CD4-positive, alpha-beta T cell treated with Interleukin-15 for 4 hours (primary cell): ENCODE measurements around the gene PCDHGA5.
"Not testable (repeated sequence)": the region's sequence is repeated elsewhere in the genome, so short reads cannot be mapped to it uniquely, and the experiment has no call there.

ENCODE experiments used
- DNase-seq: peaks from one replicate; pipeline ENCODE4 v3.0.0-alpha.2; 2020; ENCODE audit warnings: low spot score

The PCDHGA5 gene

DNA sequence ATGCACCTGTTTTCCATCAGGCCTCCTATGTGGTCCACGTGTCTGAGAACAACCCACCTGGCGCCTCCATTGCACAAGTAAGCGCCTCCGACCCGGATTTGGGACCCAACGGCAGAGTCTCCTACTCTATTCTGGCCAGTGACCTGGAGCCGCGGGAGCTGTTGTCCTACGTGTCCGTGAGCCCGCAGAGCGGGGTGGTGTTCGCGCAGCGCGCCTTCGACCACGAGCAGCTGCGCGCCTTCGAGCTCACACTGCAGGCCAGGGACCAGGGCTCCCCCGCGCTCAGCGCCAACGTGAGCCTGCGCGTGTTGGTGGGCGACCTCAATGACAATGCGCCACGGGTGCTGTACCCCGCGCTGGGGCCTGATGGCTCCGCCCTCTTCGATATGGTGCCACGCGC, 12.4 kb upstream of the PCDHGA5 start:
- DNase-seq, result no peak

DNA sequence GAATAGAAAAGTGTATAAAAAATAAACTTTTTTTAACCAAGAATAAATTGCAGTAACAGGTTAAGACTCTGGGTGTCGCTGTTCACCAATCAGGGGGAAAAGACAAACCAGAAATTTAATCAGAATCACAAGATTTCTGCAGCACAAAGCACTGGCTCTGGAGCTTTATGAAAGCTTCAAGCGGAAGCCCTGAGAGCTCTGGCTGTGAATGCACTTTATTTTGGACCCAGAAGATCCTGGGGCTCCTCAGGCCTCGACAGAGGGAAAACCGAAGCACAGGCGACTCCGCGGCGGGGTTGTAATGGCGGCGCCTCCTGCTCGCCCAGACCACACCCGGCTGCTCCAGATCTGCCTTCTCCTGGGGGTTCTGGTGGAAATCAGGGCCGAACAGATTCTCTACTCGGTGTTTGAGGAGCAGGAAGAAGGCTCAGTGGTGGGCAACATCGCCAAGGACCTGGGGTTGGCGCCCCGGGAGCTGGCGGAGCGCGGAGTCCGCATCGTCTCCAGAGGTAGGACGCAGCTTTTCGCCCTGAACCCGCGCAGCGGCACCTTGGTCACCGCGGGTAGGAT, 9.0 kb upstream of the PCDHGA5 start, which contains the start of gene PCDHGA4:
PCDHGA4 (plus strand) TSS at position 122 of the 570 bp plus-strand sequence; CDS start at position 209, 87 bp downstream.
- DNase-seq, result peak; percentile 1

DNA sequence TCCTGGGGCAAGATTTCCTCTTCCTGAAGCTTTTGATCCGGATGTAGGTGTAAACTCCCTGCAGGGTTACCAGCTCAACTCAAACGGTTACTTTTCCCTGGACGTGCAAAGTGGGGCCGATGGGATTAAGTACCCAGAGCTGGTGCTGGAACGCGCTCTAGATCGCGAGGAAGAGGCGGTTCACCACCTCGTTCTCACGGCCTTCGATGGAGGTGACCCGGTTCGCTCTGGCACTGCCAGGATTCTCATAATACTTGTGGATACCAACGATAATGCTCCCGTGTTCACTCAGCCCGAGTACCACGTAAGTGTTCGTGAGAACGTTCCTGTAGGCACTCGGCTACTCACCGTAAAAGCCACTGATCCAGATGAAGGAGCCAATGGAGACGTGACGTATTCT, 8.3 kb upstream of the PCDHGA5 start:
- no peak for DNase-seq

DNA sequence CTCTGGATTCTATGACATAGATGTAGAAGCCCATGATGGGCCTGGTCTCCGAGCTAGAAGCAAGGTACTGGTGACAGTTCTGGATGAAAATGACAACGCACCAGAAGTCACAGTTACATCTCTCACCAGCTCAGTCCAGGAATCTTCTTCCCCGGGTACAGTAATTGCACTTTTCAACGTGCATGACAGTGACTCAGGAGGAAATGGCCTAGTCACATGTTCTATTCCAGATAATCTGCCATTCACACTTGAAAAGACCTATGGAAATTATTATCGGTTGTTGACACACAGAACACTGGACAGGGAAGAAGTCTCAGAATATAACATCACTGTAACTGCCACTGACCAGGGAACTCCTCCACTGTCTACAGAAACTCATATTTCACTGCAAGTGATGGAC, 7.8 kb upstream of the PCDHGA5 start:
- DNase-seq, result no peak

DNA sequence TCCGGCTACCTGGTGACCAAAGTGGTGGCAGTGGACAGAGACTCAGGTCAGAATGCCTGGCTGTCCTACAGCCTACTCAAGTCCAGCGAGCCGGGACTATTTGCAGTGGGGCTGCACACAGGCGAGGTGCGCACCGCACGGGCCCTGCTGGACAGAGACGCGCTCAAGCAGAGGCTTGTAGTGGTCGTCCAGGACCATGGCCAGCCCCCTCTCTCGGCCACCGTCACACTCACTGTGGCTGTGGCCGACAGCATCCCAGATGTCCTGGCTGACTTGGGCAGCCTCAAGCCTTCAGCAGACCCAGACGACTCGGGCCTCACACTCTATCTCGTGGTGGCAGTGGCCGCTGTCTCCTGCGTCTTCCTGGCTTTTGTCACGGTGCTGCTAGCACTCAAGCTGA, 7.0 kb upstream of the PCDHGA5 start:
- no peak for DNase-seq

DNA sequence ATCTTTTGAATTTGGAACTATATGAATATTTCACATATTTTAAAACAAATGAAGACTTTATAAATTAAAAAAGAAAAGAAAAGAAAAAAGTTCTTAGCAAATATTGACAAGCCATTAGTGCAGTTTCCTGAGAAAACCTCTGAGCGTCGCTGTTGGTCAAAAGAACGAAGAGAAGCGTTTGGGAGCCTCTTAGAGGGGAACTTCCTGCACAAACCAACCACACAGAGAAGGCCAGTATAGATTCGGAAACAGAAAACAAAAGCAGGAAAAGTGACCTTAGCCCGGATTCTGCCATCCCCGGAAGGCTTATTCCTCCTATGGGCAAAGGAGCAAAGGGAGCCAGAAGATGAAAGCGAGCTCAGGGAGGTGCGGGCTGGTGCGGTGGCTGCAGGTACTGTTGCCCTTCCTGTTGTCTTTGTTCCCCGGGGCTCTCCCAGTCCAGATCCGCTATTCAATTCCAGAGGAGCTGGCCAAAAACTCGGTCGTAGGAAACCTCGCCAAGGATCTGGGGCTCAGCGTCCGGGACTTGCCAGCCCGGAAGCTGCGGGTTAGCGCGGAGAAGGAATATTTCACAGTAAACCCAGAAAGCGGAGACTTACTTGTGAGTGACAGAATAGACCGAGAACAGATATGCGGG, 4.1 kb upstream of the PCDHGA5 start, which contains the start of gene PCDHGB2:
PCDHGB2 (plus strand) TSS at position 205 of the 637 bp plus-strand sequence; CDS start at position 347, 142 bp downstream.
- peak; percentile 13 for DNase-seq

DNA sequence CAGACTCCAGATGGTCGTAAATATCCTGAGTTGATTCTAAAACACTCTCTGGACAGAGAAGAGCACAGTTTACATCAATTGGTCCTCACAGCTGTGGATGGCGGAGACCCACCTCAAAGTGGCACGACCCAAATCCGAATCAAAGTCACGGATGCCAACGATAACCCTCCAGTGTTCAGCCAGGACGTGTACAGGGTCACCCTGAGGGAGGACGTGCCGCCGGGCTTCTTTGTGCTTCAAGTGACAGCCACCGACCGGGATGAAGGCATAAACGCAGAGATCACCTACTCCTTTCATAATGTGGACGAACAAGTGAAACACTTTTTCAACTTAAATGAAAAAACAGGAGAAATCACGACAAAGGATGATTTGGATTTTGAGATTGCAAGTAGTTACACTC, 3.3 kb upstream of the PCDHGA5 start:
- no peak for DNase-seq

DNA sequence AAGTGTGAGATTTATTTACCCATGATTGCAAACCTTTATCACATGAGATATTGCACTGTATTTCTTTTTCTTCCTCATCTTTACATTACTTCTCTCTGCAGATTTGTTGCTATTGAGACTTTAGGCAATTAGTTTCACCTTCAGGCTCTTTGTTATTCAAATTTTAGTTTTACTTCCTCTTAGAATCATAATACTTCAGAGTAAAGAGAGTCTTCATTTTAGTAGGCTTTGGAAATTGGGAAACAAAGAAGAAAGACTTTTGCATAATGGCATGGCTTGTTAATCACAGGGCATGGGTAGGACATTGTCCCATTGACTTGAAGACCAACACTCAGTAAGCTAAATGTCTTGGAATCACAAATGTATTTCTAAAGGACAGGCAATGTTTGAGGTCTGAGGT, 1.2 kb upstream of the PCDHGA5 start:
- DNase-seq, result no peak

DNA sequence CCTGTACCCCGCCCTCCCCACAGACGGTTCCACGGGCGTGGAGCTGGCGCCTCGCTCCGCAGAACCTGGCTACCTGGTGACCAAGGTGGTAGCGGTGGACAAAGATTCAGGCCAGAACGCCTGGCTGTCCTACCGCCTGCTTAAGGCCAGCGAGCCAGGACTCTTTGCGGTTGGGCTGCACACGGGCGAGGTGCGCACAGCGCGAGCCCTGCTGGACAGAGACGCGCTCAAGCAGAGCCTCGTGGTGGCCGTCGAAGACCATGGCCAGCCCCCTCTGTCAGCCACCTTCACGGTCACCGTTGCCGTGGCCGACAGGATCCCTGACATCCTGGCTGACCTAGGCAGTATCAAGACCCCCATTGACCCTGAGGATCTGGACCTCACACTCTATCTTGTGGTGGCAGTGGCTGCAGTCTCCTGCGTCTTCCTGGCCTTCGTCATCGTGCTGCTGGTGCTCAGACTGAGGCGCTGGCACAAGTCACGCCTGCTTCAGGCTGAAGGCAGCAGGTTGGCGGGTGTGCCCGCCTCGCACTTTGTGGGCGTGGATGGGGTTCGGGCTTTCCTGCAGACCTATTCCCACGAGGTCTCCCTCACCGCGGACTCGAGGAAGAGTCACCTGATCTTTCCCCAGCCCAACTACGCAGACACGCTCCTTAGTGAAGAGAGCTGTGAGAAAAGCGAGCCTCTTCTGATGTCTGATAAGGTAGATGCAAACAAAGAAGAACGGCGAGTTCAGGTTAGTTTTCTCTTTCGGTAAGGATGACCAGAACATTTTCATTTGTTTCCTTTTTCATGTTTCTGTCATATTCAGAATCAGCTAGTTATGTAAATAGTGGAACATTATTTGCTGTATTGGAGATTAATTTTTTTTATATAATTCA, 2.3 kb downstream of the PCDHGA5 start:
- DNase-seq, result no peak

DNA sequence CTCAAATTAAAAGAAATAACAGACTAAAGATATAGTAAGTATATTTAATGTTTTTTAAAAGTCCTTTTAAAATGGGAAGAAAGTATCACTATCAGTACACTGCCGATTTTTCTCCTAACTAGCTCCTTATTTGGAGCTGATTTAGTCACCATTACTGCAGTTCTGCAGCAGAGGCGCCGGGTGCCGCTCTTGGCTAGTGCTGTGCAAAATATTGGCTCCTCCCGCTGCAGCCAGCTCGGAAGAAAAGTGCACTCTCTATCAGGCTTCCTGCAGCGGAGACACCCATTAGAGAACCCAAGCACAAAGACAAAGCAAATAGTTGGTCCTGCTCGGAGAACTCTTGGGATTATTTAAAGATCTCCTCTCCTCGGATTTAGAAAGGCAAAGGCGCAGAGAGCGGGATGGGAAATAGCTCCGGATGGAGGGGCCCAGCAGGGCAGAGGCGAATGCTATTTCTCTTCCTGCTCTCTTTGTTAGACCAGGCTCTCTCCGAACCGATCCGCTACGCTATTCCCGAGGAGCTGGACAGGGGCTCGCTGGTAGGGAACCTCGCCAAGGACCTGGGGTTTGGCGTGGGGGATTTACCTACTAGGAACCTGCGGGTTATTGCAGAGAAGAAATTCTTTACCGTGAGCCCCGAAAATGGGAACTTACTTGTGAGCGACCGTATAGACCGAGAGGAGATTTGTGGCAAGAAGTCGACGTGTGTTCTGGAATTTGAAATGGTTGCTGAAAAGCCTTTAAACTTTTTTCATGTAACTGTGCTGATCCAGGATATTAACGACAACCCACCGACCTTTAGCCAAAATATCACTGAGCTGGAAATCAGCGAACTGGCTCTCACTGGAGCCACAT, 6.3 kb downstream of the PCDHGA5 start, which contains the start of gene PCDHGB3:
PCDHGB3 (plus strand) TSS at position 249 of the 855 bp plus-strand sequence; CDS start at position 402, 153 bp downstream.
- peak; percentile 37 for DNase-seq

DNA sequence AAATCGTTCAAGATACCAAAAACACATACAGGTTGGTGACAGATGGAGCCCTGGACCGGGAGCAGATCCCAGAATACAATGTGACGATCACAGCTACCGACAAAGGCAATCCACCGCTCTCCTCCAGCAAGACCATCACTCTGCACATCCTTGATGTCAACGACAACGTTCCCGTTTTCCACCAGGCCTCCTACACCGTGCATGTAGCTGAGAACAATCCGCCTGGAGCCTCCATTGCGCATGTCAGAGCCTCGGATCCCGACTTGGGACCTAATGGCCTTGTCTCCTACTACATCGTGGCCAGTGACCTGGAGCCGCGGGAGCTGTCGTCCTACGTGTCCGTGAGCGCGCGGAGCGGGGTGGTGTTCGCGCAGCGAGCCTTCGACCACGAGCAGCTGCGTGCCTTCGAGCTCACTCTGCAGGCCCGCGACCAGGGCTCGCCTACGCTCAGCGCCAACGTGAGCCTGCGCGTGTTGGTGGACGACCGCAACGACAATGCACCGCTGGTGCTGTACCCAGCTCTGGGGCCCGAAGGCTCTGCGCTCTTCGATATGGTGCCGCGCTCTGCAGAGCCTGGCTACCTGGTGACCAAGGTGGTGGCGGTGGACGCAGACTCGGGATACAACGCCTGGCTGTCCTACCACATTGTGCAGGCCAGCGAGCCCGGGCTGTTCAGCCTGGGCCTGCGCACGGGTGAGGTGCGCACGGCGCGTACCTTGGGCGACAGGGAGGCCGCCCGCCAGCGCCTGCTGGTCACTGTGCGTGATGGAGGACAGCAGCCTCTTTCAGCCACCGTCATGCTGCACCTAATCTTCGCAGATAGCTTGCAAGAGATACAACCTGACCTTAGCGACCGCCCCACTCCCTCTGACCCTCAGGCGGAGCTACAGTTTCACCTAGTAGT, 7.9 kb downstream of the PCDHGA5 start:
- DNase-seq, result no peak

DNA sequence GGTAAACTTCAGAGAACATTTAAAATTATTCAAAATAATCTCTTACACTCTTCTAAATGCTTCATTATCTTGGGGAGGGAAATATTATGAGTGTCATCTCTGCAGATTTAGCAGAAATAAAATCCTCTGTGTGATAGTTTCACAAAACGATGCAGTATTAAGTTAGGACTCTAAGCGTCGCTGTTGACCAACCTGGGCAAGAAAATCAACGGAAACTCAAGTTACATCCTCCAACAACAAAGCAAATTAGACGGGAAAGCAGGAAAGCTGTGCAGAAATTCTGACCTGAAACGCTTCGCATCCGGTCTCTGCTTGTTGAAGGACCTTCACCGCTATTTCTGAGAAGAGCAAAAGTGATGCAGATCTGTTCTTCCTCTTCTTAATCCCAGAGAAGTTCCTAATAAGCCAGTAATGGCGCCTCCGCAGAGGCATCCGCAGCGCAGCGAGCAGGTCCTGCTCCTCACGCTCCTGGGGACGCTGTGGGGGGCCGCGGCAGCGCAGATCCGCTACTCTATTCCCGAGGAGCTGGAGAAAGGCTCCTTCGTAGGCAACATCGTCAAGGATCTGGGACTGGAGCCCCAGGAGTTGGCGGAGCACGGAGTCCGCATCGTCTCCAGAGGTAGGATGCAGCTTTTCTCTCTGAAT, 9.8 kb downstream of the PCDHGA5 start, which contains the start of gene PCDHGA6:
PCDHGA6 (plus strand) TSS at position 219 of the 645 bp plus-strand sequence; CDS start at position 412, 193 bp downstream.
- DNase-seq, result no peak

DNA sequence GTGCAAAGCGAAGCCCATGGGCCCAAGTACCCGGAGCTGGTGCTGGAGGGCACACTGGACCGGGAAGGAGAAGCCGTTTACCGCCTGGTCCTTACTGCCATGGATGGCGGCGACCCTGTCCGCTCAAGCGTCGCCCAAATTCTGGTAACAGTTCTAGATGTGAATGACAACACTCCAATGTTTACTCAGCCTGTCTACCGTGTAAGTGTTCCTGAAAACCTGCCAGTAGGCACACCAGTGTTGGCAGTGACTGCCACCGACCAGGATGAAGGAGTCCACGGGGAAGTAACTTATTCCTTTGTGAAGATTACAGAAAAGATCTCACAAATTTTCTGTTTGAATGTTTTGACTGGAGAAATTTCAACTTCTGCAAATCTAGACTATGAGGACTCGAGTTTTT, 10.7 kb downstream of the PCDHGA5 start:
- no peak for DNase-seq

DNA sequence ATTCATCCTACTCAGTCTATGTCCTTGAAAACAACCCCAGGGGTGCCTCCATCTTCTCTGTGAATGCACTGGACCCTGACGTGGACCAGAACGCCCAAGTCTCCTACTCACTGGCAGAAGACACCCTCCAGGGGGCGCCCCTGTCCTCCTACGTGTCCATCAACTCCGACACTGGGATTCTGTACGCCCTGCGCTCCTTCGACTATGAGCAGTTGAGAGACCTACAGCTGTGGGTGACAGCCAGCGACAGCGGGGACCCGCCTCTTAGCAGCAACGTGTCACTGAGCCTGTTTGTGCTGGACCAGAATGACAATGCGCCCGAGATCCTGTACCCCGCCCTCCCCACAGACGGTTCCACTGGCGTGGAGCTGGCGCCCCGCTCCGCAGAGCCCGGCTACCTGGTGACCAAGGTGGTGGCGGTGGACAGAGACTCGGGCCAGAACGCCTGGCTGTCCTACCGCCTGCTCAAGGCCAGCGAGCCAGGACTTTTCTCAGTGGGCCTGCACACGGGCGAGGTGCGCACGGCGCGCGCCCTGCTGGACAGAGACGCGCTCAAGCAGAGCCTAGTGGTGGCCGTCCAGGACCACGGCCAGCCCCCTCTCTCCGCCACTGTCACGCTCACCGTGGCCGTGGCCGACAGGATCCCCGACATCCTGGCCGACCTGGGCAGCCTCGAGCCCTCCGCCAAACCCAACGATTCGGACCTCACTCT, 11.6 kb downstream of the PCDHGA5 start:
- DNase-seq, result not testable (repeated sequence)

DNA sequence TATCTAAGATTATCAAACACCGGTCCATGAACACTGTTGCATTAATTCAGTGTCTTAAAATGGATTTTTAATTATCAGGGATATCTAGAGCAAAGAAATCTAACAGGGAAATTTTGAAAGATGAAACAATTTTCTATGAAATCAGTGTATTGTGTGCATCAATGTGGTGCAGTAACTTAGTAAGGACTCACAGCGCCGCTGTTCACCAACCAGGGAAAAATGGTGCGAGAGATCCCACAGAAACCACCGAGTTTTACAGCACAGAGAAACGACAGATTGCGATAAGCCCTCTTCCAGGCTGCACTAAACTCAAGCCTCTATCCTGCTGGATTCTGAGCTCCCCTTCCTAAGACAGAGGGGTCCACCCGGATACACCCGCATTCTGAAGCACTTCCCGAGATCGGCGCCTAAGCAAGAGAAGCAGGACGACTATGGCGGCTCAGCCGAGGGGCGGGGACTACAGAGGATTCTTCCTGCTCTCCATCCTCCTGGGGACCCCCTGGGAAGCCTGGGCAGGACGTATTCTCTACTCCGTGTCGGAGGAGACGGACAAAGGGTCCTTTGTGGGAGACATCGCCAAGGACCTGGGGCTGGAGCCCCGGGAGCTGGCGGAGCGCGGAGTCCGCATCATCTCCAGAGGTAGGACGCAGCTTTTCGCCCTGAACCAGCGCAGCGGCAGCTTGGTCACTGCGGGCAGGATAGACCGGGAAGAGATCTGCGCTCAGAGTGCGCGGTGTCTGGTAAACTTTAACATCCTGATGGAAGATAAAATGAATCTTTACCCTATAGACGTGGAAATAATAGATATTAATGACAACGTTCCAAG, 18.7 kb downstream of the PCDHGA5 start, which contains the start of gene PCDHGA7:
PCDHGA7 (plus strand) TSS at position 274 of the 826 bp plus-strand sequence; CDS start at position 432, 158 bp downstream.
- no peak for DNase-seq

DNA sequence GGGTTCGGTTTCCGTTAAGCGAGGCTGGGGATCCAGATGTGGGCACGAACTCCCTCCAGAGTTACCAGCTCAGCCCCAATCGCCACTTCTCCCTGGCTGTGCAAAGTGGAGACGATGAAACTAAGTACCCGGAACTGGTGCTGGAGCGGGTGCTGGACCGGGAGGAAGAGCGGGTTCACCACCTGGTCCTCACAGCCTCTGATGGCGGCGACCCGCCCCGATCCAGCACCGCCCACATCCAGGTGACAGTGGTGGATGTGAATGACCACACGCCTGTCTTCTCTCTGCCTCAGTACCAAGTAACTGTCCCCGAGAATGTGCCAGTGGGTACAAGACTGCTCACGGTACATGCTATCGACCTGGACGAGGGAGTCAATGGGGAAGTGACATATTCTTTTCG, 19.4 kb downstream of the PCDHGA5 start:
- no peak for DNase-seq

DNA sequence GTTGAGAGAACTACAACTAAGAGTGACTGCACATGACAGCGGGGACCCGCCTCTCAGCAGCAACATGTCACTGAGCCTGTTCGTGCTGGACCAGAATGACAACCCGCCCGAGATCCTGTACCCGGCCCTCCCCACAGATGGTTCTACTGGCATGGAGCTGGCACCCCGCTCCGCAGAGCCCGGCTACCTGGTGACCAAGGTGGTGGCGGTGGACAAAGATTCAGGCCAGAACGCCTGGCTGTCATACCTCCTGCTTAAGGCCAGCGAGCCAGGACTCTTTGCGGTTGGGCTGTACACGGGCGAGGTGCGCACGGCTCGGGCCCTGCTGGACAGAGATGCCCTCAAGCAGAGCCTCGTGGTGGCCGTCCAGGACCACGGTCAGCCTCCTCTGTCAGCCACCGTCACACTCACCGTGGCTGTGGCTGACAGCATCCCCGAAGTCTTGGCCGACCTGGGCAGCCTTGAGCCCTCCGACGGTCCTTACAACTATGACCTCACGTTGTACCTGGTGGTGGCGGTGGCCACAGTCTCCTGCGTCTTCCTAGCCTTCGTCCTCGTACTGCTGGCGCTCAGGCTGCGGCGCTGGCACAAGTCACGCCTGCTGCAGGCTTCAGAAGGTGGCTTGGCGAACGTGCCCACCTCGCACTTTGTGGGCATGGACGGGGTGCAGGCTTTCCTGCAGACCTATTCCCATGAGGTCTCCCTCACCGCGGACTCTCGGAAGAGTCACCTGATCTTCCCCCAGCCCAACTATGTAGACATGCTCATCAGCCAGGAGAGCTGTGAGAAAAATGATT, 20.7 kb downstream of the PCDHGA5 start:
- DNase-seq, result no peak
